Hepatocyte (in vitro differentiated cells): ENCODE results near the gene CATSPERD. TPM values are rescaled to one million over a fixed set of nuclear protein-coding genes. Genes with fewer than 3 reads are reported as not detected.

ENCODE experiments used
- DNase-seq: peaks from one replicate; pipeline ENCODE4 v3.0.0-alpha.2; 2016; ENCODE audit warnings: low spot score
- H2AFZ ChIP-seq: fragments of 200-600 bp; sonication (generic); 2 replicates; pipeline ENCODE4 v1.6.0; 2016; ENCODE audit warnings: antibody characterized with exemption, mild to moderate bottlenecking
- H3K27ac ChIP-seq: fragments of 200-600 bp; sonication (generic); 2 replicates; pipeline ENCODE4 v1.5.1; 2016; ENCODE audit warnings: mild to moderate bottlenecking
- H3K27me3 ChIP-seq: fragments of 200-600 bp; sonication (generic); 2 replicates; pipeline ENCODE4 v1.6.1; 2016
- H3K36me3 ChIP-seq: fragments of 200-600 bp; sonication (generic); replicated peaks from 2 replicates; pipeline ENCODE4 v1.5.1; 2016; ENCODE audit warnings: low read depth; ENCODE audit not compliant: insufficient read depth
- H3K4me1 ChIP-seq: fragments of 200-600 bp; sonication (generic); 2 replicates; pipeline ENCODE4 v1.5.1; 2016; ENCODE audit warnings: mild to moderate bottlenecking, moderate library complexity; ENCODE audit not compliant: insufficient read depth
- H3K4me2 ChIP-seq: fragments of 200-600 bp; sonication (generic); 2 replicates; pipeline ENCODE4 v1.6.0; 2016
- H3K4me3 ChIP-seq: fragments of 200-600 bp; sonication (generic); 2 replicates; pipeline ENCODE4 v1.5.1; 2016; ENCODE audit warnings: mild to moderate bottlenecking
- H3K79me2 ChIP-seq: fragments of 200-600 bp; sonication (generic); 2 replicates; pipeline ENCODE4 v1.6.0; 2017; ENCODE audit warnings: mild to moderate bottlenecking
- H3K9me2 ChIP-seq: fragments of 200-600 bp; sonication (generic); replicated peaks from 2 replicates; pipeline ENCODE4 v1.6.0; 2017; ENCODE audit warnings: mild to moderate bottlenecking; ENCODE audit not compliant: insufficient read depth
- H3K9me3 ChIP-seq: fragments of 200-600 bp; sonication (generic); 2 replicates; pipeline ENCODE4 v1.5.1; 2016; ENCODE audit warnings: low read depth, mild to moderate bottlenecking
- H4K20me1 ChIP-seq: fragments of 200-600 bp; sonication (generic); 2 replicates; pipeline ENCODE4 v1.6.0; 2016; ENCODE audit warnings: mild to moderate bottlenecking; ENCODE audit not compliant: insufficient read depth, poor library complexity, severe bottlenecking
- EZH2 ChIP-seq: fragments of 200-600 bp; sonication (generic); IDR thresholded peaks from 2 replicates; pipeline ENCODE4 v1.6.1; 2016; ENCODE audit warnings: antibody characterized with exemption, mild to moderate bottlenecking, borderline replicate concordance
- EZH2phosphoT487 ChIP-seq: fragments of 200-600 bp; sonication (generic); IDR thresholded peaks from one replicate; pipeline ENCODE4 v1.6.1; 2018; ENCODE audit warnings: antibody characterized with exemption, mild to moderate bottlenecking, low read depth, moderate library complexity; ENCODE audit not compliant: unreplicated experiment, severe bottlenecking
- WGBS: methylation state at CpG from one replicate; pipeline ENCODE4 v1.1.6; 2016; ENCODE audit warnings: low lambda C conversion rate; ENCODE audit errors: missing lambda C conversion rate; 5-methylcytosine and 5-hydroxymethylcytosine counted together
- polyA plus RNA-seq: library from polyadenylated mRNA; unstranded; fragments of >200 nt; fragmentation: Nextera tagmentation; extraction: Ambion mirVana; gene quantifications from 2 replicates; pipeline ENCODE4 v1.2.1, GENCODE V29; 2016
- total RNA-seq: library from RNA; depleted of rRNA; stranded (reverse); fragments of >200 nt; gene quantifications from 2 replicates; pipeline ENCODE4 v1.2.3, GENCODE V29; 2014
- TF ChIP-seq, protein P1 (sequence below): fragments of 200-600 bp; sonication (generic); IDR thresholded peaks from 2 replicates; pipeline ENCODE4 v1.5.1; 2016; ENCODE audit warnings: antibody characterized with exemption, mild to moderate bottlenecking; ENCODE audit not compliant: poor library complexity

The CATSPERD gene
- total and polyA plus RNA-seq, 2 experiments from 2014 or later: not detected

DNA sequence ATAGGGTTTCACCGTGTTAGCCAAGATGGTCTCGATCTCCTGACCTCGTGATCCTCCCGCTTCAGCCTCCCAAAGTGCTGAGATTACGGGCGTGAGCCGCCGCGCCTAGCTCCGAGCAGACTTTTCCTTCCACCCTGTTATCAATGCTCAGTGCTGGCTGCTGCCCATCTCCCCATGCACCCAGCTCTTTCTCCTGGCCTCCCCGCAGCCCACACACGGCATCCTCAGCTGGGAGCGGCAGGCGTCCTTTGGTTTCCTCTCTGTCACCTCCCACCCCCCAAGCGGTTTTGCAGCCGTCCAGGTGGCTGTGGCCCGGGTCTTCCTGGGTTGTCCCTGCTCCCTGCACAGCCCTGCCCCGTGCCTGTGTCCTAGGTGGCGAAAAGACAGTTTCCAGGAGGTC, 52.0 kb downstream of the CATSPERD start:
- Histone ChIP-seq H2AFZ (no peak overlapping the region), H4K20me1 (no peaks in the 10 kb centered on the region), H3K4me2 (no peak overlapping the region), H3K36me3 (no peaks in the 10 kb centered on the region), H3K79me2 (no peaks in the 10 kb centered on the region), H3K27ac (no peak overlapping the region), H3K9me2 (no peaks in the 10 kb centered on the region), H3K27me3 (no peaks in the 10 kb centered on the region), H3K9me3 (no peaks in the 10 kb centered on the region), H3K4me1 (no peaks in the 10 kb centered on the region), H3K4me3 (no peak overlapping the region)
- no peak for DNase-seq
- TF ChIP-seq, protein P1, sequence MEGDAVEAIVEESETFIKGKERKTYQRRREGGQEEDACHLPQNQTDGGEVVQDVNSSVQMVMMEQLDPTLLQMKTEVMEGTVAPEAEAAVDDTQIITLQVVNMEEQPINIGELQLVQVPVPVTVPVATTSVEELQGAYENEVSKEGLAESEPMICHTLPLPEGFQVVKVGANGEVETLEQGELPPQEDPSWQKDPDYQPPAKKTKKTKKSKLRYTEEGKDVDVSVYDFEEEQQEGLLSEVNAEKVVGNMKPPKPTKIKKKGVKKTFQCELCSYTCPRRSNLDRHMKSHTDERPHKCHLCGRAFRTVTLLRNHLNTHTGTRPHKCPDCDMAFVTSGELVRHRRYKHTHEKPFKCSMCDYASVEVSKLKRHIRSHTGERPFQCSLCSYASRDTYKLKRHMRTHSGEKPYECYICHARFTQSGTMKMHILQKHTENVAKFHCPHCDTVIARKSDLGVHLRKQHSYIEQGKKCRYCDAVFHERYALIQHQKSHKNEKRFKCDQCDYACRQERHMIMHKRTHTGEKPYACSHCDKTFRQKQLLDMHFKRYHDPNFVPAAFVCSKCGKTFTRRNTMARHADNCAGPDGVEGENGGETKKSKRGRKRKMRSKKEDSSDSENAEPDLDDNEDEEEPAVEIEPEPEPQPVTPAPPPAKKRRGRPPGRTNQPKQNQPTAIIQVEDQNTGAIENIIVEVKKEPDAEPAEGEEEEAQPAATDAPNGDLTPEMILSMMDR: no peak
- TF ChIP-seq EZH2phosphoT487 (no peak), EZH2 (no peak)
- 95% methylated on average over 19 of the region's 19 CpGs for WGBS

DNA sequence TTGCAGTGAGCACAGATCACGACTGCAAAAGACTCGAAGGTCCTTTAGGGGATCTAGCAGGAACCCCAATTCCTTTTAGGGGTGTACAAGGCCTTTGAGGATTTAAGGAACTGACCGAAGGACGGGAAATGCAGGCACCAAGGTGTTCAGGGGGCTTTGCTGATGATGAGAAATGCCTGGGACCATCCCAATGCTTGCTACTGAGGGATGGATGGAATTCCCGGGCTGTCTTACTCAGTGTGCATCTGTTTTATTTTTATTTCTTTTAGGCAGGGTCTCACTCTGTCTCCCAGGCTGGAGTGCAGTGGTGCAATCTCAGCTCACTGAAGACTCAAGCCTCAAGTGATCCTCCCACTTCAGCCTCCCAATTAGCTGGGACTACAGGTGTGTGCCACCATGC, 52.8 kb downstream of the CATSPERD start:
- TF ChIP-seq, protein P1: no peak
- no peak for TF ChIP-seq EZH2
- TF ChIP-seq EZH2phosphoT487: no peak
- Histone ChIP-seq H3K79me2 (no peaks in the 10 kb centered on the region), H3K9me2 (no peaks in the 10 kb centered on the region), H2AFZ (no peak overlapping the region), H3K4me2 (no peak overlapping the region), H3K4me3 (no peak overlapping the region), H3K36me3 (no peaks in the 10 kb centered on the region), H3K4me1 (no peaks in the 10 kb centered on the region), H3K27me3 (no peaks in the 10 kb centered on the region), H3K9me3 (no peaks in the 10 kb centered on the region), H4K20me1 (no peaks in the 10 kb centered on the region), H3K27ac (no peak overlapping the region)
- 93% methylated on average over 5 of the region's 5 CpGs for WGBS
- no peak for DNase-seq

DNA sequence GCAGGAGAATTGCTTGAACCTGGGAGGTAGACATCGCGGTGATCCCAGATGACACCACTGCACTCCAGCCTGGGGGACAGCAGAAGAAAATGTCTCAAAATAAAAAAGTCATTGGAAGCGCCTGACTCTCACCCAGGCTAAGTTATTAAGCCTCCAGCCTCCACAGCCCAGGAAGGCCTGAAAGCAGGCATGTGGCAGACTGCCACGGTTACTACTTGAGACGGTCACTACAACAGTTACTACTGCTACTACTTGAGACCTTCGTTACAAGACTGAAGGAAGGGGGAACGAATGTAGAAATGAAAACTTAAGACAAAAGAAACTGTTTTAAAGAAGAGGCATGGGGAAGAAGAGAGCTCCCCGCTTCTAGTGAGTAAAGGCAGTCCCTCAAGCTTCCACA, 54.5 kb downstream of the CATSPERD start:
- whole genome bisulfite sequencing: 82% methylated on average over 8 of the region's 8 CpGs
- TF ChIP-seq, protein P1: no peak
- TF ChIP-seq EZH2phosphoT487 (no peak), EZH2 (no peak)
- H3K27ac ChIP-seq: no peak overlapping the region
- H4K20me1 ChIP-seq: no peaks in the 10 kb centered on the region
- H3K36me3 ChIP-seq: no peaks in the 10 kb centered on the region
- H3K9me3 ChIP-seq: no peaks in the 10 kb centered on the region
- no peak overlapping the region for H3K4me2 ChIP-seq
- no peaks in the 10 kb centered on the region for H3K27me3 ChIP-seq
- no peaks in the 10 kb centered on the region for H3K9me2 ChIP-seq
- H2AFZ ChIP-seq: no peak overlapping the region
- no peaks in the 10 kb centered on the region for H3K4me1 ChIP-seq
- H3K79me2 ChIP-seq: no peaks in the 10 kb centered on the region
- H3K4me3 ChIP-seq: no peak overlapping the region
- DNase-seq: no peak

DNA sequence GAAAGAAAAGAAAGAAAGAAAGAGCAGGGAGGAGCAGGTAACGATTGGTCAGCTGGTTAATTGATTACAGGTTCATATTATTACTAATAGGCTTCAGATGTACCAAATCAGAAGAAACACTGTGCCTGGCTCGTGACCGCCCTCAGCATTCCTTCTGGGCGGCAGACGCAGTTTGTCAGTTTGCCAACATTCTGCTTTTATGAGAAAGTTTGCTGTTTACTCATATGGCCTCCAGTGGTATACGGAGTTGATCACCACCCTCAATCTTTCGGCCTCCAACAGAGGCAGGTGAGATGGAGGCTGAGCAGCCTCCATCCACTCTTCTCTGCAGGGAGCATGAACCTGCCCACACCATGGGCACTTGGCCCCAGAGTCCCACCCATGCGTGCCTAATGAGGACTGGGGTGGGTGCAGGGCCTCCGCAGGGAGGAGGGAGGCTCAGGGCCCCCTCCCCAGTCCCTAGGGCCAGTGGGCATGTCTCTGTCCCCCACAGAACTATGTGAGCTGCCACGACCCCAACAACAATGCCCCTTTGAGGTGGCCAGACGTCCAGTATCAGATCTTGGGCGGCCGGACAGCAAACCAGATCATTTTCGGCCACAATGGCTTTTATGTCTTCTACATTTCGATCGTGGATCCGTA, 55.4 kb downstream of the CATSPERD start:
- H4K20me1 ChIP-seq: no peaks in the 10 kb centered on the region
- no peaks in the 10 kb centered on the region for H3K36me3 ChIP-seq
- H2AFZ ChIP-seq: no peak overlapping the region
- no peak overlapping the region for H3K4me2 ChIP-seq
- H3K4me3 ChIP-seq: no peak overlapping the region
- DNase-seq: no peak
- 82% methylated on average over 17 of the region's 17 CpGs for WGBS
- H3K79me2 ChIP-seq: no peaks in the 10 kb centered on the region
- H3K9me2 ChIP-seq: no peaks in the 10 kb centered on the region
- H3K27ac ChIP-seq: no peak overlapping the region
- TF ChIP-seq EZH2phosphoT487 (no peak), EZH2 (no peak)
- TF ChIP-seq, protein P1: no peak
- no peaks in the 10 kb centered on the region for H3K4me1 ChIP-seq
- no peaks in the 10 kb centered on the region for H3K9me3 ChIP-seq
- H3K27me3 ChIP-seq: no peaks in the 10 kb centered on the region
